Upper lobe of left lung (tissue), 6 donors: ENCODE measurements around the gene MMP20. TPM values are rescaled to one million over a fixed set of nuclear protein-coding genes. Genes with fewer than 3 reads are reported as not detected.

Experiments
- ATAC-seq, 2 donors: fragments of 200-7000 bp; cut with Tn5 transposase; one replicate each; pipeline ENCODE4 v1.9.1; 2022; ENCODE audit warnings: mild to moderate bottlenecking in 2 of 2, moderate library complexity in 2 of 2; ENCODE audit not compliant: low FRiP score in 2 of 2
- DNase-seq, 2 donors: peaks; one replicate each; pipeline ENCODE4 v3.0.0-alpha.2; 2019 to 2020
- H3K27ac ChIP-seq, 4 donors: fragments of 200-600 bp; sonication (generic); one replicate each; pipeline ENCODE4 v1.5.1; 2016 to 2019
- H3K27me3 ChIP-seq, 4 donors: fragments of 200-600 bp; sonication (generic); one replicate each; pipeline ENCODE4 v1.5.1; 2017 to 2019
- H3K36me3 ChIP-seq, 4 donors: fragments of 200-600 bp; sonication (generic); one replicate each; pipeline ENCODE4 v1.5.1; 2016 to 2019
- H3K4me1 ChIP-seq, 4 donors: fragments of 200-600 bp; sonication (generic); one replicate each; pipeline ENCODE4 v1.5.1; 2018 to 2019
- H3K4me3 ChIP-seq, 4 donors: fragments of 200-600 bp; sonication (generic); one replicate each; pipeline ENCODE4 v1.5.1; 2017 to 2019; ENCODE audit warnings: mild to moderate bottlenecking in 2 of 4, moderate library complexity in 1 of 4
- H3K9me3 ChIP-seq, 4 donors: fragments of 200-600 bp; sonication (generic); one replicate each; pipeline ENCODE4 v1.5.1; 2018 to 2019
- CTCF ChIP-seq, 6 experiments: fragments of 450-650 bp in 4 of 6; fragments of 200-600 bp in 2 of 6; sonication (generic) in 2 of 6; IDR thresholded peaks; one replicate each; pipeline ENCODE4 v1.5.1; 2016 to 2019; ENCODE audit warnings: antibody characterized with exemption in 6 of 6
- EP300 ChIP-seq, 4 donors: sonication (generic); formaldehyde crosslinking; IDR thresholded peaks; one replicate each; pipeline ENCODE4 v1.5.1; 2017; ENCODE audit warnings: antibody characterized with exemption in 4 of 4, control low read depth in 2 of 4
- POLR2A ChIP-seq, 4 donors: fragments of 450-650 bp; IDR thresholded peaks; one replicate each; pipeline ENCODE4 v1.5.1; 2016 to 2017; ENCODE audit warnings: antibody characterized with exemption in 4 of 4, mild to moderate bottlenecking in 2 of 4
- POLR2AphosphoS5 ChIP-seq, 2 donors: sonication (generic); formaldehyde crosslinking; IDR thresholded peaks; one replicate each; pipeline ENCODE4 v1.5.1; 2017; ENCODE audit warnings: antibody characterized with exemption in 2 of 2
- WGBS, 2 donors: methylation state at CpG; one replicate each; pipeline ENCODE4 v1.1.5; 2017 to 2018; 5-methylcytosine and 5-hydroxymethylcytosine counted together
- total RNA-seq, 6 donors: library from RNA; depleted of rRNA in 4 of 6; stranded (reverse); fragments of >200 nt in 4 of 6; gene quantifications; one replicate each; pipeline versions ENCODE4 v1.1.0 to v1.2.1, GENCODE V29; 2016 to 2021
- donor health status: DM: no; HTN: no; CAD: no; lungs with moderate emphysema.
- donor health status: DM: no; HTN: yes; CAD: no; lungs with severe emphysema.

MMP20 gene
- total RNA-seq, 6 donors from 2014 or later, result not detected

- no peak for DNase-seq
- TF ChIP-seq POLR2A (IDR thresholded peaks at IDR 0.05) (no peak), POLR2AphosphoS5 (IDR thresholded peaks at IDR 0.05) (no peak), CTCF (IDR thresholded peaks at IDR 0.05) (no peak), EP300 (IDR thresholded peaks at IDR 0.05) (no peak)
- no peaks in the 10 kb centered on the region for H3K36me3 ChIP-seq
- 91 to 100% methylated on average over 1 of the region's 1 CpG for WGBS, 2 donors
- no peak for ATAC-seq
- H3K9me3 ChIP-seq, result no peaks in the 10 kb centered on the region
- H3K4me1 ChIP-seq, result no peaks in the 10 kb centered on the region
- no peaks in the 10 kb centered on the region for H3K27me3 ChIP-seq
- H3K4me3 ChIP-seq, result no peak overlapping the region
- no peak overlapping the region for H3K27ac ChIP-seq
Observed at GRCh38 chr11:102592131-102592530, 33.0 kb downstream of the MMP20 start.

- DNase-seq (no peak), ATAC-seq (no peak)
- H3K9me3 ChIP-seq, result no peaks in the 10 kb centered on the region
- no peaks in the 10 kb centered on the region for H3K27me3 ChIP-seq
- H3K27ac ChIP-seq, result no peak overlapping the region
- 78 to 84% methylated on average over 5 of the region's 5 CpGs for WGBS, 2 donors
- H3K36me3 ChIP-seq, result no peaks in the 10 kb centered on the region
- no peaks in the 10 kb centered on the region for H3K4me1 ChIP-seq
- H3K4me3 ChIP-seq, result no peak overlapping the region
- no peak for TF ChIP-seq EP300 (IDR thresholded peaks at IDR 0.05)
- TF ChIP-seq POLR2AphosphoS5 (IDR thresholded peaks at IDR 0.05), result no peak
- TF ChIP-seq CTCF (IDR thresholded peaks at IDR 0.05), result no peak
- TF ChIP-seq POLR2A (IDR thresholded peaks at IDR 0.05), result no peak
Observed at GRCh38 chr11:102591160-102591718, 33.9 kb downstream of the MMP20 start.

- H3K4me1 ChIP-seq, result no peaks in the 10 kb centered on the region
- no peak overlapping the region for H3K4me3 ChIP-seq
- no peak for ATAC-seq
- WGBS, 2 donors, result 71 to 73% methylated on average over 6 of the region's 6 CpGs
- no peak overlapping the region for H3K27ac ChIP-seq
- TF ChIP-seq EP300 (IDR thresholded peaks at IDR 0.05), result no peak
- TF ChIP-seq POLR2AphosphoS5 (IDR thresholded peaks at IDR 0.05), result no peak
- TF ChIP-seq CTCF (IDR thresholded peaks at IDR 0.05), result no peak
- no peak for TF ChIP-seq POLR2A (IDR thresholded peaks at IDR 0.05)
- H3K36me3 ChIP-seq, result no peaks in the 10 kb centered on the region
- no peaks in the 10 kb centered on the region for H3K27me3 ChIP-seq
- DNase-seq, result no peak
- H3K9me3 ChIP-seq, result no peaks in the 10 kb centered on the region
Observed at GRCh38 chr11:102590276-102591049, 34.7 kb downstream of the MMP20 start.

- Histone ChIP-seq H3K4me1 (no peaks in the 10 kb centered on the region), H3K27me3 (no peaks in the 10 kb centered on the region), H3K27ac (no peak overlapping the region), H3K36me3 (no peaks in the 10 kb centered on the region), H3K9me3 (no peaks in the 10 kb centered on the region), H3K4me3 (no peak overlapping the region)
- TF ChIP-seq POLR2AphosphoS5 (IDR thresholded peaks at IDR 0.05), result no peak
- TF ChIP-seq CTCF (IDR thresholded peaks at IDR 0.05), result no peak
- ATAC-seq (no peak), DNase-seq (no peak)
- WGBS, 2 donors, result 65 to 81% methylated on average over 2 of the region's 2 CpGs
Observed at GRCh38 chr11:102589047-102589459, 36.1 kb downstream of the MMP20 start.

DNA sequence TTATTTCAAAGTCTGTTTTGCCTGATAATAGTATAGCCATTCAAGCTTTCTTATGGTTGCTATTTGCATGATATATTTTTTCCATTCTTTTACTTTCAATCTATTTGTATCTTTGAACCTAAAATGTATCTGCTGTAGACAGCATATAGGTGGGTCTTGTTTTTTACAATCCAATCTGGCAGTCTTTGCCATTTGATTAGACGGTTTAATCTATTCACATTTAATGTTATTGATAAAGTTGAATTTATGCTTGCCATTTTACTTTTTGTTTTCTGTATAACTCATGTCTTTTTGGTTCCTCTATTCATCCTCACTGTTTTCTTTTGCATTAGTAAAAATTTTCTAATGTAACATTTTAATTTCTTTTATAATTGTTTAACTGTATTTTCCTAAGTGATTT is 37.4 kb downstream of the MMP20 start:
- no peaks in the 10 kb centered on the region for H3K4me1 ChIP-seq
- 97 to 98% methylated on average over 1 of the region's 1 CpG for WGBS, 2 donors
- no peaks in the 10 kb centered on the region for H3K36me3 ChIP-seq
- no peaks in the 10 kb centered on the region for H3K27me3 ChIP-seq
- H3K4me3 ChIP-seq, result no peak overlapping the region
- DNase-seq (no peak), ATAC-seq (no peak)
- H3K9me3 ChIP-seq, result no peaks in the 10 kb centered on the region
- no peak overlapping the region for H3K27ac ChIP-seq
- TF ChIP-seq POLR2AphosphoS5 (IDR thresholded peaks at IDR 0.05), result no peak
- TF ChIP-seq EP300 (IDR thresholded peaks at IDR 0.05), result no peak
